Kidney (tissue), 14 donors: ENCODE results near the gene DMRTB1. TPM values are rescaled to one million over a fixed set of nuclear protein-coding genes. Genes with fewer than 3 reads are reported as not detected.

Source experiments
- DNase-seq, 5 donors: peaks; one replicate each; pipeline ENCODE4 v3.0.0-alpha.2; 2013 to 2020
- FAIRE-seq: peaks from 2 replicates; lab custom pipeline; 2012; peaks lifted over from hg19 to GRCh38; lab: Jason Lieb, UNC
- H3K27ac ChIP-seq, 2 donors: one replicate each; pipeline ENCODE4 v1.7.0; 2013; ENCODE audit warnings: low read depth in 2 of 2, low read length in 2 of 2, inconsistent platforms in 1 of 2
- H3K27me3 ChIP-seq: one replicate; pipeline ENCODE4 v1.7.1; 2013; ENCODE audit warnings: low read length, inconsistent platforms; ENCODE audit not compliant: control insufficient read depth, insufficient read depth
- H3K36me3 ChIP-seq, 3 donors: one replicate each; pipeline versions ENCODE4 v1.7.0 to v1.7.1; 2013; ENCODE audit warnings: low read length in 3 of 3, control low read depth in 1 of 3, inconsistent platforms in 1 of 3; ENCODE audit not compliant: insufficient read depth in 3 of 3, control insufficient read depth in 2 of 3
- H3K4me1 ChIP-seq, 3 donors: one replicate each; pipeline versions ENCODE4 v1.7.0 to v1.7.1; 2013; ENCODE audit warnings: low read length in 3 of 3, inconsistent platforms in 1 of 3, low read depth in 1 of 3; ENCODE audit not compliant: control insufficient read depth in 2 of 3, insufficient read depth in 2 of 3
- H3K4me3 ChIP-seq, 3 donors: one replicate each; pipeline versions ENCODE4 v1.7.0 to v1.8.1; 2013; ENCODE audit warnings: low read length in 3 of 3, control low read depth in 1 of 3, inconsistent platforms in 1 of 3
- H3K9ac ChIP-seq, 3 donors: one replicate each; pipeline versions ENCODE4 v1.7.0 to v1.7.1; 2013; ENCODE audit warnings: low read length in 3 of 3, control low read depth in 1 of 3, inconsistent platforms in 1 of 3
- H3K9me3 ChIP-seq, 3 donors: one replicate each; pipeline versions ENCODE4 v1.7.0 to v1.7.1; 2013; ENCODE audit warnings: low read length in 3 of 3, control low read depth in 1 of 3, inconsistent platforms in 1 of 3; ENCODE audit not compliant: control insufficient read depth in 2 of 3, insufficient read depth in 1 of 3
- intact Hi-C: fragments of 100-400 bp; cut with DNase I; formaldehyde crosslinking; loops from one replicate; pipeline ENCODE4 v1.11.1; 2022
- polyA plus RNA-seq: library from polyadenylated mRNA; stranded (reverse); fragments of 350-450 nt; fragmentation: Illumina TruSeq; extraction: RNeasy Lipid Tissue Mini Kit (QIAGEN cat#74804); gene quantifications from one replicate; pipeline ENCODE4 v1.2.3, GENCODE V29; 2014; ENCODE audit warnings: low read depth, low replicate concordance; ENCODE audit not compliant: insufficient read depth
- total RNA-seq: library from RNA; stranded (reverse); fragmentation: NEBNext Ultra II Directional; extraction: Animal tissue kit (Norgen Biotek cat#: 25700); gene quantifications from one replicate; pipeline ENCODE4 v1.2.1, GENCODE V29; 2021
- TF ChIP-seq, protein P1 (sequence below): IDR thresholded peaks from 3 replicates; pipeline ENCODE4 v1.5.1; 2012; ENCODE audit warnings: mild to moderate bottlenecking, moderate library complexity, borderline replicate concordance; ENCODE audit not compliant: insufficient read depth; ENCODE audit errors: extremely low read depth
- donor health status: control.
- donor health status: control.
- donor health status: control.
- donor health status: control.
- donor health status: control.
- donor health status: DM: yes; HTN: yes; CAD: no.
- donor health status: Normal renal cell carcinoma (clear cell type).

The DMRTB1 gene
- total and polyA plus RNA-seq, 2 donors from 2014 or later: not detected

DNA sequence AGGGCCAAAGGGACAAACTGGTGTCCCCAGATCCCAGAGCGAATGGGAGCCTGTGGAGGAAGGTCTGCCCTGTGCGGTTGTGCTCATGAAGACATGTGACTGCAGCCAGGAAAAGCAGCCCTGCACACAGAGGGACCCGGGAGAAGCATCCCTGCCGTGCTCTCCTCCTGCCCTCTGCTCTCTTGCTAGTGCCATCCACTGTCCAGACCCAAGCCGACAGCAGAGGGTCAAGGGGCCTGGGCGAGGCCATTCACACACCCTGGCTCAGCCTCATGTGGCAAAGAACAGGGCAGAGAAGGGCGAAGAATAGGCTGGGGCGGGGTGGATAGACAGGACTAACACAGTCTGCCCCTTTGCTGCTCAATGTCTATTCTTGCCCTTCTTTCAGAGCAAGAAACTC is 17.4 kb downstream of the DMRTB1 start:
- DNase-seq (no peak), FAIRE-seq (no peak)
- Histone ChIP-seq H3K27me3 (no peaks in the 10 kb centered on the region), H3K27ac (no peak overlapping the region), H3K4me1 (no peaks in the 10 kb centered on the region), H3K9ac (no peak overlapping the region), H3K9me3 (no peaks in the 10 kb centered on the region), H3K4me3 (no peak overlapping the region), H3K36me3 (no peaks in the 10 kb centered on the region)
- TF ChIP-seq, protein P1, sequence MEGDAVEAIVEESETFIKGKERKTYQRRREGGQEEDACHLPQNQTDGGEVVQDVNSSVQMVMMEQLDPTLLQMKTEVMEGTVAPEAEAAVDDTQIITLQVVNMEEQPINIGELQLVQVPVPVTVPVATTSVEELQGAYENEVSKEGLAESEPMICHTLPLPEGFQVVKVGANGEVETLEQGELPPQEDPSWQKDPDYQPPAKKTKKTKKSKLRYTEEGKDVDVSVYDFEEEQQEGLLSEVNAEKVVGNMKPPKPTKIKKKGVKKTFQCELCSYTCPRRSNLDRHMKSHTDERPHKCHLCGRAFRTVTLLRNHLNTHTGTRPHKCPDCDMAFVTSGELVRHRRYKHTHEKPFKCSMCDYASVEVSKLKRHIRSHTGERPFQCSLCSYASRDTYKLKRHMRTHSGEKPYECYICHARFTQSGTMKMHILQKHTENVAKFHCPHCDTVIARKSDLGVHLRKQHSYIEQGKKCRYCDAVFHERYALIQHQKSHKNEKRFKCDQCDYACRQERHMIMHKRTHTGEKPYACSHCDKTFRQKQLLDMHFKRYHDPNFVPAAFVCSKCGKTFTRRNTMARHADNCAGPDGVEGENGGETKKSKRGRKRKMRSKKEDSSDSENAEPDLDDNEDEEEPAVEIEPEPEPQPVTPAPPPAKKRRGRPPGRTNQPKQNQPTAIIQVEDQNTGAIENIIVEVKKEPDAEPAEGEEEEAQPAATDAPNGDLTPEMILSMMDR: no peak
- intact Hi-C loops: no loop called here

DNA sequence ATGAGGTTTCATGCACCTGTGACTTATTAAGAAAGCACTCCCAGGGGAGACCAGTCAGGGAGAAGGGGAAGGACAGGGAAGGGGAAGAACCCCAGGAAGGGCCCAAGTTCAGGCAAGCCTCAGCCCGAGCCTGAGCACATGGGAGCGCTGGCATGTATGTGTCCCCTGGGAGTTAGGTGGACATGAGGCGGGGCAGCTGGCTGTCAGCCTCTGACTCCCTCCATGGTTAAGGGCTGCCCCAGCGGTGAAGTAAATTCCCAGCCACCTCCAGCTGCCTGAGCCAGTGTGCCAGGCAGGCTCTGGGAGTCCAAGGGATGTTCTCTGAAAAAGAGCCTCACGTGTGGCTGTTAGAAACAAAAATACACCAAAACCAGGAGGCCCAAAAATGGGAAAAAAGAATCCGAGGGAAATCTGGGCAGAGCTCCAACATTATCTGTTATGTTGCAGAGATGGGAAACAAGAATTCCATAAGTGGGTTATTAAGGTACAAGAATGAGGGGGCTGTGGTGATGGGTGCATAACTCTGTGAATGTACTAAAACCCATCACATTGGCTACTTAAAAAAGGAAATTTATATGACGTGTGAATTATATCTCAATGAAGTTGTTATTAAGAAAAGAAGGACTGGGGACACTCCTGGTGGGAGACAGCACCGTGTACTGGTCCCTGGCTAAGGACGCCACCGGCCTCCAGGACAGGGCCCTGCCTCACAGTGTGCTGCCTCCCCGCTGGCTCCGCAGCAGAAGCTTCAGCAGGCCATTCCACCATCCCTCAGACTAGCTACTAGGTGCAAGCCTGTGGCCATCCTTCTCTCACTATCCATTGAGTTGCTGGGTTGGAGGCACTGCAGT is 18.7 kb downstream of the DMRTB1 start:
- intact Hi-C loops: no loop called here
- no peaks in the 10 kb centered on the region for H3K27me3 ChIP-seq
- H3K9me3 ChIP-seq: no peaks in the 10 kb centered on the region
- no peaks in the 10 kb centered on the region for H3K36me3 ChIP-seq
- no peak overlapping the region for H3K27ac ChIP-seq
- TF ChIP-seq, protein P1: no peak
- H3K4me1 ChIP-seq: no peaks in the 10 kb centered on the region
- H3K4me3 ChIP-seq: no peak overlapping the region
- DNase-seq (no peak), FAIRE-seq (no peak)
- no peak overlapping the region for H3K9ac ChIP-seq

DNA sequence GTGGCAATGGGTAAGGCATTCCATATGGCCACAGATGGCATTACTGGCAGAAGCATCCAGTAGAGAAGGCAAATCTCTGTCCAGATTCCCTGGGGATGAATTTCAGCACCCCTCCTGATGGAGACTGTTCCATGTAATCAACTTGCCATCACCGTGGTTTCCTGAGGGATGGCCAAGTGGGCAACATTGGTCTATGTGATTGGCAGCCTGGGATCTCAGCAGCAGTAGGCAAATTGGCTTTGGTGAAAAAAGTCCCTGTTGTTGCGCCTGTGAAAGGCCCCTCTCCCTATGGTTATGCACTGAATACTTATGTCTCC is 19.3 kb downstream of the DMRTB1 start:
- TF ChIP-seq, protein P1: no peak
- DNase-seq (no peak), FAIRE-seq (no peak)
- Histone ChIP-seq H3K27me3 (no peaks in the 10 kb centered on the region), H3K4me1 (no peaks in the 10 kb centered on the region), H3K36me3 (no peaks in the 10 kb centered on the region), H3K9ac (no peak overlapping the region), H3K9me3 (no peaks in the 10 kb centered on the region), H3K27ac (no peak overlapping the region), H3K4me3 (no peak overlapping the region)
- intact Hi-C loops: no loop called here
